NCI-H524 (cell line): ENCODE results near the gene BSPRY.
"Not testable (repeated sequence)": the region's sequence is repeated elsewhere in the genome, so short reads cannot be mapped to it uniquely, and the experiment has no call there.

Experiments
- DNase-seq, 2 experiments: peaks; one replicate each; lab custom pipeline; 2025; lab: John Stamatoyannopoulos, UW

BSPRY gene

GRCh38 chr9:113395000-113395861, 45.9 kb downstream of the BSPRY start:
- DNase-seq: no peak

GRCh38 chr9:113397203-113397631, 47.9 kb downstream of the BSPRY start:
- DNase-seq: no peak

- DNase-seq: no peak
Measured at GRCh38 chr9:113398796-113399195, 49.5 kb downstream of the BSPRY start.

GRCh38 chr9:113399646-113400200, 50.4 kb downstream of the BSPRY start:
- no peak for DNase-seq

- peak; percentile 97 to 99 for DNase-seq
Measured at GRCh38 chr9:113401027-113401792, 51.9 kb downstream of the BSPRY start, which contains the start of gene ALAD. Gene ALAD (minus strand): TSS chr9:113401284. CDS start chr9:113393559, 7,725 bp downstream.

- no peak for DNase-seq
Measured at GRCh38 chr9:113403646-113404045, 54.3 kb downstream of the BSPRY start.

GRCh38 chr9:113406353-113406752, 57.0 kb downstream of the BSPRY start:
- DNase-seq: not testable (repeated sequence)

GRCh38 chr9:113406873-113407511, 57.7 kb downstream of the BSPRY start:
- peak; percentile 51 to 71 for DNase-seq

- peak in 1 of 2 experiments; percentile 25 for DNase-seq
Measured at GRCh38 chr9:113409481-113409880, 60.1 kb downstream of the BSPRY start.

GRCh38 chr9:113409883-113410206, 60.5 kb downstream of the BSPRY start:
- no peak for DNase-seq

GRCh38 chr9:113410207-113410864, 61.0 kb downstream of the BSPRY start, which contains the start of the genes C9orf43 and POLE3:
Gene C9orf43 (plus strand): TSS chr9:113410747. CDS start chr9:113413494, 2,747 bp downstream.
Gene POLE3 (minus strand): TSS chr9:113410675. CDS start chr9:113410293, 382 bp downstream.
- peak; percentile 97 to 98 for DNase-seq

GRCh38 chr9:113416149-113416721, 66.9 kb downstream of the BSPRY start:
- DNase-seq: no peak

- DNase-seq: no peak
Measured at GRCh38 chr9:113417370-113417769, 68.0 kb downstream of the BSPRY start.
